ENCODE measurements around the gene USH1C.

USH1C gene

GRCh38 chr11:17498058-17498457 lies 46.2 kb downstream of the USH1C start:
- DNase-seq, result peak; percentile 86

DNA sequence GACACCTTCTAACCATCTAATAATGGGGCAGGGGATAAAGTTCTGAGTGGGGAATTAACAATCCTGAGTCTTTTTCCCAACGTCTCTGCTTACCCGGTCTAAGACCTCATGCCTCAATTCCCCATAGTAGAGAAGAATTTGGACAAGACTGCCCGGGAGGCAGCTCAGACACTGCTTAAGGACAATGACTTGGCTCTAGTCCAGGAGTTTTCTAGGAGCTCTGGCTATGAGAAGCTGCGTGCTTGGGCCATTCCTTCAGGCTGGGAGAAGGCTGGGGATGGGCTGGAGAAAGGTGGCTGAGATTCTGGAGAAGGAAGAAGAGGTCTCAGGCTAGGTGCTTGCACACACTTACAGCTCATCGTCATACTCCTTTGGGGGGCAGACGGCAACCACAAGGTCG lies 47.8 kb downstream of the USH1C start:
- DNase-seq, result peak; percentile 10

GRCh38 chr11:17494019-17494418 lies 50.2 kb downstream of the USH1C start:
- no peak for DNase-seq

- no peak for DNase-seq
Observed at GRCh38 chr11:17490938-17491337, 53.3 kb downstream of the USH1C start.

DNA sequence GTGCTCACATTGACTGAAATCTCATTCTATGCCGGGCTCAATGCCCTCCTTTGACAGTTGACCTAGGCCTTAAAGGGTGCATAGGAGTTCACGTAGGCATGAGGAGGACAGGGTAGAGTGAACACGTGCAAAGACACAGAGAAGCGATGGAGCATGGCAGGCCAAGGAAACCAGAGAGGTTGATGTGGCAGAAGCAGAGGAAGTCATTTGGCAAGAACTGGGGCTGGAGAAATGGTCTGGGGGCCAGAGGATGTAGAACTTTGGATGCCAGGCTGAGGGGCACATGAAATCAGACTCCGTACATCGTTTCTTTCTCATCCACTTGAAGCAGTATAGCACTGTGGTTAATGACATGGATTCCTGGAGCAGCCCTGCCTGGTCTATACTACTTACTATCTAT lies 54.0 kb downstream of the USH1C start:
- DNase-seq, result no peak

GRCh38 chr11:17489751-17490150 lies 54.5 kb downstream of the USH1C start:
- no peak for DNase-seq

DNA sequence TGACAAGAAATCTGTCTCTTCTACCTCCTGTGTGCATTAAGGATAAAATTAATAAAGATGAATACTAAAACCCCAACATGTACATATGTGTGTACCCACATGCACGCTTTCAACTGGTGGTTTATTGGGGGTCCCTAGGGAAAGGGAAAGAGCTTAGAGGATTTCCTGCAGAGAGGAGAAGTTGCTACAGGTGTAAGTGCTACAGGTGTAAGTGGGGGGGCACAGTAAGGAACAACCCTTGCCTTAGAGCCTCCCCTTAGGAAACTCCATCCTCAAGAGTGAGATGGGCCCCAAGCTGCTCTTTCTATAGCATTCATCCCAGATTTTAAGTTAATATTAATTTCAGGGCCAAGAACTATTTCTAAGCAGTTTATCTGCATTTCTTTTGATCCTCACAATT lies 55.7 kb downstream of the USH1C start:
- no peak for DNase-seq

DNA sequence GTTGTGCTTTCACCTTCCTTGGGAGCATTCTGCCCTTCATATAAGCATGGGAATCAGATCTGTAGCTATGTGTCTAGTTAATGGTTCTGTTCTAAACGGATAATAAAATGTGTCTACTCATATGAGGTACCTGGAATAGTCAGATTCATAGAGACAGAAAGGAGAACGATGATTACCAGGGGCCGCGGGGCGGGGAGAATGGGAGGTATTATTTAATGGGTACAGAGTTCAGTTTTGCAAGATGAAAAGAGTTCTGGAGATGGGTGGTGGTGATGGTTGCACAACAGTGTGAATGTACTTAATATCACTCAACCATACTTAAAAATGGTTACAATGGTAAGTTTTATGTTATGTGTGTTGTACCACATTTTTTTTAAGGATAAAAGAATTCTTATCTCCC lies 57.6 kb downstream of the USH1C start:
- DNase-seq, result no peak

GRCh38 chr11:17483505-17483904 lies 60.7 kb downstream of the USH1C start:
- no peak for DNase-seq

DNA sequence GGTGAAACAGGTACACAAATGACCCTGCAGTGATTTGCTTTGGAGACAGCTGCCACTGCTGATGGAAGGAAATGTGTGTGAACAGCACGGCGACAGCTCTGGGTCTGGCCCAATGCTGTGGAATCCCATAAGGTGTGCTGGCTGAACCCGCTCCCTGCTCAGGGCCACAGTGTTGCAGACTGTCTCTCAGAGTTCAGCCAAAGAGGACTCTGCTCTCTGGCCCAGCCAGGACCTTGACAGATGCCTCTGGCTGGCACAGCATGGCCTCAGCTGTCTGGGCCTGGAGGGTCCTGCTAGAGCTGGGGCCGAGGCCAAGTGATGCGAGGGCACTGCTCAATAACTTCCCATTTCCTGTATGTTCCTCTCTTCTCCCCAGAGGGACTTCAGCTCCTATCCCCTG lies 62.3 kb downstream of the USH1C start:
- no peak for DNase-seq

GRCh38 chr11:17479284-17480214 lies 64.7 kb downstream of the USH1C start:
- DNase-seq, result peak; percentile 74

GRCh38 chr11:17478070-17478469 lies 66.1 kb downstream of the USH1C start:
- no peak for DNase-seq

GRCh38 chr11:17477361-17477760 lies 66.9 kb downstream of the USH1C start:
- DNase-seq, result no peak

DNA sequence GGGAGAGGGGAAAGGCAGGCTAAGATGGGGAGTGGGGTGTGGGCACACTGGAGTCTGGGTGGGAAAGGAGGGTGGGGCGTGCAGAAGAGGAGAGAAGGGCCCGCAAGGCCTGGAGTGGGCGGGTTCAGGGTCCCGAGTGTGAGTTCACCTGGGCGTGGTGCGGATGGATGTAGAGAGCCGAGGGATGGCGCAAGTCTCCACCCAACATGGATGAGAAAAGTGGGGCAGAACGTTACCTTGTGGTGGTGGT lies 67.2 kb downstream of the USH1C start:
- no peak for DNase-seq

DNA sequence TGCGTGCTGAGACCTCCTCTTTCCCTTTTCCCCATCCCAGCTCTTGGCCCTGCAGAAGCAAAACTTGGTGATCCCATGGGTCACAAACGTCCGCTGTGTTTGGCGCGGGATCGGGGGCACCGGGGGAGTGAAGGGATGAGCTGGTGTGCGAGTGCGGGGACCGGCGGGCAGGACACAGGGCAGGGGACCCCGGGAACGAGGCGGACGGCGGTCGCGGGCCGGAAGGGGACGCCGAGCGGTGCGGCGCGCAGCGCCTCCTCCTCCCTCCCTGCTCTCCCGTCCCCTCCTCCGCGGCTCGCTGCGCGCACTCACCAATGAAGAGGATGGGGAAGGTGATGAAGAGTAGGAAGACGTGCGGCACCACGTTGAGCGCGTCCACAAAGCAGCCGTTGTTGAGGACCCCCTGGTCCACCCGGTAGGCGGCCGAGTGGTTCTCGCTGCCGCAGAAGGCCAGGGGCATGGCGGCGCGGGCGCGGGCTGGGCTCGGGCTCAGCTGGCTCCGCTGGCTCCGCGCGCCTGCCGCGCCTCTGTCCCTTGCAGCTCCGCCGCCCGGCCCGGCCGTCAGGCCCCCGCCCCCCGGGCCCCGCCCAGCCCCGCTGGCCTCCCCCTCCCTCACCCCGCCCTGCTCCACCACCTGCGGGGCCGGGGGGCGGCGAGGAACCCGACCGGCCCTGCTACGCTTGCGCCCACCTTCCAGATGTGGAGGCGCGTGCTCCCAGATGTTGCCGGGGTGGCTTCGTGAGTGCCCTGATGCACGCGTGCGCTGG lies 67.7 kb downstream of the USH1C start, which contains the start of gene ABCC8:
ABCC8 (minus strand) TSS at position 529 of the 767 bp plus-strand sequence; CDS start at position 460, 69 bp downstream.
- DNase-seq, result peak; percentile 68

GRCh38 chr11:17475666-17476316 lies 68.4 kb downstream of the USH1C start:
- peak; percentile 55 for DNase-seq

DNA sequence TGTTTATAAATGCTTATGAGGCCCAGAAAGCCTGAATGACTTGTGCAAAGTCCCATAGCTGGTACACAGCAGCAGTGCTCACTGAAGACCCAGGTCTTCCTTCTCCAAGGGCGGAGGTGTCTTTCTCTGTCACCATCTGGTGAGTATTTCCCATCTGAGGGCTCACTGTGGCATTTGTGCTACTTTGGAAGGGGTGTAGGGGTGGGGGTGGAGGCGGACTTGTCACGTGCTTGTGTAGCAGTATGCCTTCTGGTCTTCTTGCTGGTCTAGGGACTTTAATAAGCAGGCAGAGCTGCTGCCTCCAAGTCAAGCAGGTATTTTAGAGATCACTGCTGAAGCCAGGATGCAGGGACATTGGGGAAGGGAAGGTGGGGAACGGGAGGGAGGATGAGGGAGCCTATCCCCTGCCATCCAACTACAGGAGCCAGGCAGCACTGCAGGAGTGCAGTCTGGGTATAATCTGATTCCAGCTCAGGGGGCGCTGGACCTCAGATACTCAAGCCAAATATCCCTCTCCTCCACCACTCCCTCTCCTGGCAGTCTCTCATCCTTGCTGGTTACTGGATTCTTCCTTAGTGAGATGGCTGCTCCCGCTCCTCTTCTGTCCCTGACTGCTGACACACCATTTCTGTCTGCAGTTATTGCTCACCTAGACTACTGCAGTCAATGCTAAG lies 71.0 kb downstream of the USH1C start:
- peak; percentile 53 for DNase-seq

- DNase-seq, result no peak
Observed at GRCh38 chr11:17472467-17472866, 71.7 kb downstream of the USH1C start.

- peak; percentile 12 for DNase-seq
Observed at GRCh38 chr11:17471501-17471900, 72.7 kb downstream of the USH1C start.

GRCh38 chr11:17469998-17470397 lies 74.2 kb downstream of the USH1C start:
- DNase-seq, result no peak

- DNase-seq, result no peak
Observed at GRCh38 chr11:17468122-17468521, 76.1 kb downstream of the USH1C start.

DNA sequence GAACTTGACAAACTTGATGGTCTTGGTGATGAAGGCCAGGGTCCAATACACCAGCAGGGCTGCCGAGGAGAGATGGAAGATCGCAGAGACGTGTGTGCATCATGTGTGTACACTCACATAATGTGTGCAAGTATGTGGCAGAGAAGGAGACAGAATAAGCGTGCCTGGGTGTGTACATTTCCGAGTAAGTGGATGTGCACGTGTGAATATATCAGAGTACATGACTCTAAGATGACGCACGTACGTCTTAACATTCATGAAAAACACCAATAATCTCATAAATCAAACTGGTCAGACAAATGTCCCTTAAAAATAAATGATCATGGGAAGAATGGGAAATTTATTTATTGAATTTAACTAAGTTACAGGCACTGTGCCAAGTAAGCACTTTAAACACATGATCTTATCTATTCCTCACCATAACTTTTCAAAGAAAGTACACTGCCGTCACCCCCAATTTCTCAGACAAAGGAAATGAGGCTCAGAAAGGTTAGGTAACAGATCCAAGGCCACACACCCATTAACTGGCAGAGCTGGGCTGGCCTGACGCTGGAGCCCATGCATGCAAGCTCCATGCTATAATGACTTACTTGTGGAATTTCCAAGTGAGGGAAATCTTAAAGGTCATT lies 80.6 kb downstream of the USH1C start:
- DNase-seq, result no peak

GRCh38 chr11:17462940-17463339 lies 81.3 kb downstream of the USH1C start:
- no peak for DNase-seq
